Measurements from ENCODE around the gene PIK3R6. TPM values are rescaled to one million over a fixed set of nuclear protein-coding genes. Genes with fewer than 3 reads are reported as not detected.

PIK3R6 gene
- total RNA-seq, 1 experiment from 2014 or later = not detected

GRCh38 chr17:8890671-8891070, 23.2 kb upstream of the PIK3R6 start:
- Mint-ChIP-seq H3K4me3 (no peak overlapping the region), H3K36me3 (ENCODE audit: insufficient read depth in 1 of 3, low read depth in 3 of 3) (no peaks in the 10 kb centered on the region), H3K9me3 (no peaks in the 10 kb centered on the region; a peak in 1 of 5 replicates), H3K27ac (no peak overlapping the region), H3K27me3 (ENCODE audit: low read depth) (peaks cover 4% of the 10 kb centered on the region), H3K4me1 (peaks cover 18 to 34% of the 10 kb centered on the region in 2 experiments)
- WGBS (ENCODE audit: extremely low coverage, insufficient read length, low lambda C conversion rate) = no CpG with 5 or more reads among the region's 12 CpGs
- no peak overlapping the region for H3K4me2 ChIP-seq (ENCODE audit: insufficient read depth, insufficient read length, low read length)
- no peak overlapping the region for H3K18ac ChIP-seq (ENCODE audit: insufficient read length, low read depth, low read length)
- no peak overlapping the region for H2BK12ac ChIP-seq (ENCODE audit: insufficient read length, low read depth, low read length)
- H4K91ac ChIP-seq (ENCODE audit: insufficient read length, low read depth, low read length) = no peak overlapping the region
- no peaks in the 10 kb centered on the region for H3K9me3 ChIP-seq (ENCODE audit: control insufficient read depth, low read depth, low read length)
- no peaks in the 10 kb centered on the region for H4K20me1 ChIP-seq (ENCODE audit: control insufficient read depth, insufficient read depth, insufficient read length)
- H2BK5ac ChIP-seq (ENCODE audit: insufficient read length, low read length) = no peak overlapping the region
- no peak overlapping the region for H3T11ph ChIP-seq (ENCODE audit: low read length)
- no peak for TF ChIP-seq CTCF (conservative IDR thresholded peaks at IDR 0.05)
- H4K5ac ChIP-seq (ENCODE audit: insufficient read length, low read depth, low read length) = no peak overlapping the region
- no peak overlapping the region for H3K9ac ChIP-seq (ENCODE audit: extremely low read depth, insufficient read length, low read length)
- no peak overlapping the region for H3K56ac ChIP-seq (ENCODE audit: insufficient read length, low read depth, low read length)
- no peak overlapping the region for H3K4ac ChIP-seq (ENCODE audit: low read depth, low read length)
- H3K27me3 ChIP-seq (ENCODE audit: insufficient read depth, low read length) = no peaks in the 10 kb centered on the region
- H3K79me1 ChIP-seq (ENCODE audit: insufficient read depth, low read depth, low read length, poor library complexity, severe bottlenecking) = no peaks in the 10 kb centered on the region
- no peak overlapping the region for H2BK20ac ChIP-seq (ENCODE audit: low read depth, low read length, poor library complexity, severe bottlenecking)
- DNase-seq = no peak
- peaks cover 4% of the 10 kb centered on the region for H3K23me2 ChIP-seq (ENCODE audit: insufficient read length, low read depth, low read length, poor library complexity, severe bottlenecking)
- no peak overlapping the region for H3K27ac ChIP-seq (ENCODE audit: insufficient read length, low read depth, low read length)
- H2BK15ac ChIP-seq (ENCODE audit: low read depth, low read length) = no peak overlapping the region
- no peaks in the 10 kb centered on the region for H3K4me1 ChIP-seq (ENCODE audit: insufficient read depth, low read length)
- H4K8ac ChIP-seq (replicated peaks; ENCODE audit: insufficient read length, low read depth, low read length) = no peak overlapping the region
- no peak overlapping the region for H3K23ac ChIP-seq (ENCODE audit: insufficient read length, low read depth, low read length)
- H2BK120ac ChIP-seq (ENCODE audit: low read depth, low read length, poor library complexity, severe bottlenecking) = no peak overlapping the region
- H2AFZ ChIP-seq (ENCODE audit: low read length) = no peak overlapping the region
- no peaks in the 10 kb centered on the region for H3K79me2 ChIP-seq (ENCODE audit: insufficient read depth, low read length)
- H3K14ac ChIP-seq (ENCODE audit: insufficient read depth, low read length) = no peak overlapping the region
- no peak overlapping the region for H2AK5ac ChIP-seq (ENCODE audit: insufficient read length, low read length)
